RWPE2 (cell line): ENCODE measurements around the gene CRYBA4.

Experiments
- ATAC-seq: fragments of 200-7000 bp; cut with Tn5 transposase; 3 replicates; pipeline ENCODE4 v1.9.1; 2021; ENCODE audit warnings: low read depth
- DNase-seq: peaks from one replicate; pipeline ENCODE4 v3.0.0-alpha.2; 2020; ENCODE audit warnings: low spot score
- H3K27ac ChIP-seq: fragments of 450-650 bp; 2 replicates; pipeline ENCODE4 v1.5.1; 2017; ENCODE audit warnings: mild to moderate bottlenecking; ENCODE audit not compliant: poor library complexity, severe bottlenecking
- H3K27me3 ChIP-seq: fragments of 250-450 bp; sonication (Bioruptor Pico); 2 replicates; pipeline ENCODE4 v1.5.1; 2021; ENCODE audit warnings: mild to moderate bottlenecking, moderate library complexity; ENCODE audit not compliant: insufficient read depth, poor library complexity, severe bottlenecking
- H3K36me3 ChIP-seq: fragments of 250-450 bp; sonication (Bioruptor Pico); 2 replicates; pipeline ENCODE4 v1.5.1; 2020; ENCODE audit warnings: low read depth, mild to moderate bottlenecking, moderate library complexity
- H3K4me1 ChIP-seq: fragments of 250-450 bp; sonication (Bioruptor Pico); 2 replicates; pipeline ENCODE4 v1.5.1; 2021; ENCODE audit warnings: mild to moderate bottlenecking, moderate library complexity; ENCODE audit not compliant: insufficient read depth, poor library complexity, severe bottlenecking
- H3K4me3 ChIP-seq: fragments of 250-450 bp; sonication (Bioruptor Pico); 2 replicates; pipeline ENCODE4 v1.5.1; 2021; ENCODE audit warnings: mild to moderate bottlenecking, moderate library complexity; ENCODE audit not compliant: severe bottlenecking
- H3K9me3 ChIP-seq: fragments of 250-450 bp; sonication (Bioruptor Pico); 2 replicates; pipeline ENCODE4 v1.5.1; 2021; ENCODE audit warnings: mild to moderate bottlenecking, moderate library complexity; ENCODE audit not compliant: severe bottlenecking
- CTCF ChIP-seq: fragments of 450-650 bp; IDR thresholded peaks from one replicate; pipeline ENCODE4 v1.5.1; 2017; ENCODE audit warnings: mild to moderate bottlenecking, moderate library complexity; ENCODE audit not compliant: poor library complexity, severe bottlenecking

CRYBA4 gene

GRCh38 chr22:26615149-26615548, 6.6 kb upstream of the CRYBA4 start:
- DNase-seq (no peak), ATAC-seq (no peak)
- Histone ChIP-seq H3K27me3 (no peaks in the 10 kb centered on the region), H3K36me3 (no peaks in the 10 kb centered on the region), H3K9me3 (no peaks in the 10 kb centered on the region), H3K4me3 (no peak overlapping the region), H3K27ac (no peak overlapping the region), H3K4me1 (peaks cover 7% of the 10 kb centered on the region)
- no peak for TF ChIP-seq CTCF

GRCh38 chr22:26615830-26616435, 5.8 kb upstream of the CRYBA4 start:
- no peak overlapping the region for H3K27ac ChIP-seq

GRCh38 chr22:26616650-26617049, 5.1 kb upstream of the CRYBA4 start:
- no peaks in the 10 kb centered on the region for H3K27me3 ChIP-seq
- H3K4me1 ChIP-seq: no peaks in the 10 kb centered on the region
- no peak for DNase-seq
- H3K27ac ChIP-seq: no peak overlapping the region
- H3K9me3 ChIP-seq: no peaks in the 10 kb centered on the region
- H3K36me3 ChIP-seq: no peaks in the 10 kb centered on the region
- TF ChIP-seq CTCF: no peak
- no peak overlapping the region for H3K4me3 ChIP-seq
- no peak for ATAC-seq

More at GRCh38 chr22:26615830-26616435, 5.8 kb upstream of the CRYBA4 start:
- TF ChIP-seq CTCF: no peak
- Histone ChIP-seq H3K4me1 (no peaks in the 10 kb centered on the region), H3K36me3 (no peaks in the 10 kb centered on the region), H3K4me3 (no peak overlapping the region), H3K27me3 (no peaks in the 10 kb centered on the region), H3K9me3 (no peaks in the 10 kb centered on the region)
- no peak for ATAC-seq
- DNase-seq: no peak

GRCh38 chr22:26617271-26618199, 4.2 kb upstream of the CRYBA4 start, which contains the start of gene CRYBB1:
CRYBB1 (minus strand) TSS chr22:26618027; CDS start chr22:26616319, 1,708 bp downstream.
- Histone ChIP-seq H3K9me3 (no peaks in the 10 kb centered on the region), H3K27me3 (no peaks in the 10 kb centered on the region), H3K27ac (no peak within 1 kb of the TSS), H3K4me3 (no peak within 1 kb of the TSS), H3K36me3 (no peaks in the 10 kb centered on the region), H3K4me1 (no peaks in the 10 kb centered on the region)
- DNase-seq: no peak
- no peak for ATAC-seq
- no peak for TF ChIP-seq CTCF
